ENCODE data around the gene GBP5. TPM values are rescaled to one million over a fixed set of nuclear protein-coding genes. Genes with fewer than 3 reads are reported as not detected.
"Not testable (repeated sequence)": the region's sequence is repeated elsewhere in the genome, so short reads cannot be mapped to it uniquely, and the experiment has no call there.

The GBP5 gene
- total RNA-seq, 4 donors from 2014 or later = 2.4 to 6.4 (median 4.8) TPM

GRCh38 chr1:89302697-89303332 lies 30.2 kb upstream of the GBP5 start:
- Histone ChIP-seq H3K27me3 (no peaks in the 10 kb centered on the region), H3K27ac (no peak overlapping the region), H3K4me3 (no peak overlapping the region), H3K4me1 (peaks cover 0 to 5% (median 0%) of the 10 kb centered on the region in 3 donors), H3K36me3 (no peaks in the 10 kb centered on the region), H3K9me3 (no peaks in the 10 kb centered on the region)
- WGBS, 2 donors = 100% methylated on average over 5 to 12 of the region's 25 CpGs
- no peak for DNase-seq
- TF ChIP-seq CTCF (IDR thresholded peaks at IDR 0.05) (no peak), POLR2A (IDR thresholded peaks at IDR 0.05) (no peak)
- intact Hi-C loops (cut with DNase I) = no loop called here

GRCh38 chr1:89299739-89300463 lies 27.2 kb upstream of the GBP5 start:
- intact Hi-C loops (cut with DNase I); H3K4me3 ChIP-seq; H3K36me3 ChIP-seq; DNase-seq; H3K27ac ChIP-seq; H3K27me3 ChIP-seq; H3K9me3 ChIP-seq; H3K4me1 ChIP-seq: not testable (repeated sequence)
- WGBS, 2 donors = 28 to 53% methylated on average over 3 of the region's 3 CpGs

- no peaks in the 10 kb centered on the region for H3K4me1 ChIP-seq
- TF ChIP-seq POLR2A (IDR thresholded peaks at IDR 0.05) (no peak), CTCF (IDR thresholded peaks at IDR 0.05) (no peak)
- intact Hi-C loops (cut with DNase I) = no loop called here
Observed at GRCh38 chr1:89298461-89298860, 25.8 kb upstream of the GBP5 start.

GRCh38 chr1:89295187-89295586 lies 22.5 kb upstream of the GBP5 start:
- no peaks in the 10 kb centered on the region for H3K27me3 ChIP-seq
- WGBS, 2 donors = 13 to 67% methylated on average over 1 of the region's 1 CpG
- DNase-seq = no peak

More at GRCh38 chr1:89298461-89298860, 25.8 kb upstream of the GBP5 start:
- no peaks in the 10 kb centered on the region for H3K27me3 ChIP-seq
- H3K4me3 ChIP-seq = no peak overlapping the region
- DNase-seq = no peak
- H3K9me3 ChIP-seq = no peaks in the 10 kb centered on the region
- no peak overlapping the region for H3K27ac ChIP-seq
- H3K36me3 ChIP-seq = no peaks in the 10 kb centered on the region

GRCh38 chr1:89291276-89291675 lies 18.6 kb upstream of the GBP5 start:
- Histone ChIP-seq H3K36me3 (no peaks in the 10 kb centered on the region), H3K4me3 (no peak overlapping the region), H3K27me3 (no peaks in the 10 kb centered on the region), H3K9me3 (peaks cover 0 to 8% (median 0%) of the 10 kb centered on the region in 3 donors), H3K4me1 (peaks cover 0 to 16% (median 14%) of the 10 kb centered on the region in 3 donors), H3K27ac (no peak overlapping the region)
- WGBS, 2 donors = 80 to 93% methylated on average over 1 to 2 of the region's 2 CpGs
- TF ChIP-seq POLR2A (IDR thresholded peaks at IDR 0.05) = no peak
- no peak for TF ChIP-seq CTCF (IDR thresholded peaks at IDR 0.05)
- intact Hi-C loops (cut with DNase I) = no loop called here
- DNase-seq = no peak

More at GRCh38 chr1:89295187-89295586, 22.5 kb upstream of the GBP5 start:
- Histone ChIP-seq H3K9me3 (peaks cover 0 to 8% (median 0%) of the 10 kb centered on the region in 3 donors), H3K4me1 (no peaks in the 10 kb centered on the region), H3K4me3 (no peak overlapping the region), H3K36me3 (no peaks in the 10 kb centered on the region), H3K27ac (no peak overlapping the region)
- intact Hi-C loops (cut with DNase I) = no loop called here
- TF ChIP-seq CTCF (IDR thresholded peaks at IDR 0.05) (no peak), POLR2A (IDR thresholded peaks at IDR 0.05) (no peak)

All from esophagus squamous epithelium (tissue), 5 donors.